Liver (tissue), 3 donors: Measurements from ENCODE around the gene PIH1D2.

Experiments used
- ATF3 ChIP-seq: IDR thresholded peaks from 2 replicates; pipeline ENCODE4 v1.6.1; 2016; ENCODE audit warnings: antibody characterized with exemption
- CTCF ChIP-seq: fragments of 150-350 bp; IDR thresholded peaks from 2 replicates; pipeline ENCODE4 v1.5.1; 2017; ENCODE audit warnings: improper control_type of control experiment, low read depth, low read length; ENCODE audit not compliant: missing input control
- EGR1 ChIP-seq, 2 donors: IDR thresholded peaks; 2 replicates each; pipeline ENCODE4 v1.6.1; 2016 to 2018; ENCODE audit warnings: antibody characterized with exemption in 2 of 2, low read depth in 2 of 2
- FOXA2 ChIP-seq: IDR thresholded peaks from 2 replicates; pipeline ENCODE4 v1.6.1; 2016; ENCODE audit warnings: antibody characterized with exemption
- GABPA ChIP-seq, 2 donors: IDR thresholded peaks in 1 of 2; conservative IDR thresholded peaks in 1 of 2; 2 replicates each; pipeline ENCODE4 v1.6.1; 2016; ENCODE audit warnings: antibody characterized with exemption in 2 of 2, mild to moderate bottlenecking in 1 of 2, moderate library complexity in 1 of 2
- RAD21 ChIP-seq, 2 donors: IDR thresholded peaks; 2 replicates each; pipeline ENCODE4 v1.6.1; 2016; ENCODE audit warnings: antibody characterized with exemption in 2 of 2, mild to moderate bottlenecking in 2 of 2
- SP1 ChIP-seq: IDR thresholded peaks from 2 replicates; pipeline ENCODE4 v1.6.1; 2018; ENCODE audit warnings: antibody characterized with exemption, mild to moderate bottlenecking
- TAF1 ChIP-seq: conservative IDR thresholded peaks from 2 replicates; pipeline ENCODE4 v1.6.1; 2016; ENCODE audit warnings: antibody characterized with exemption, mild to moderate bottlenecking
- YY1 ChIP-seq: IDR thresholded peaks from 2 replicates; pipeline ENCODE4 v1.6.1; 2016; ENCODE audit warnings: antibody characterized with exemption, mild to moderate bottlenecking
- TF ChIP-seq, protein P1 (sequence below): IDR thresholded peaks from 2 replicates; pipeline ENCODE4 v1.6.1; 2016; ENCODE audit warnings: antibody characterized with exemption, mild to moderate bottlenecking
- TF ChIP-seq, protein P2 (sequence below): IDR thresholded peaks from 2 replicates; pipeline ENCODE4 v1.6.1; 2016; ENCODE audit warnings: antibody characterized with exemption
- donor health status: healthy.
- donor health status: healthy.

GRCh38 chr11:112044961-112045360 lies 28.9 kb downstream of the PIH1D2 start:
- TF ChIP-seq RAD21 (IDR thresholded peaks at IDR 0.05) (no peak), EGR1 (IDR thresholded peaks at IDR 0.05; ENCODE audit: low read depth in 2 of 2) (no peak), CTCF (no peak), GABPA (IDR thresholded peaks at IDR 0.05 in 1 of 2, conservative IDR thresholded peaks at IDR 0.05 in 1 of 2) (no peak), TAF1 (no peak), FOXA2 (no peak), SP1 (no peak), ATF3 (no peak), YY1 (no peak)
- TF ChIP-seq, protein P1, sequence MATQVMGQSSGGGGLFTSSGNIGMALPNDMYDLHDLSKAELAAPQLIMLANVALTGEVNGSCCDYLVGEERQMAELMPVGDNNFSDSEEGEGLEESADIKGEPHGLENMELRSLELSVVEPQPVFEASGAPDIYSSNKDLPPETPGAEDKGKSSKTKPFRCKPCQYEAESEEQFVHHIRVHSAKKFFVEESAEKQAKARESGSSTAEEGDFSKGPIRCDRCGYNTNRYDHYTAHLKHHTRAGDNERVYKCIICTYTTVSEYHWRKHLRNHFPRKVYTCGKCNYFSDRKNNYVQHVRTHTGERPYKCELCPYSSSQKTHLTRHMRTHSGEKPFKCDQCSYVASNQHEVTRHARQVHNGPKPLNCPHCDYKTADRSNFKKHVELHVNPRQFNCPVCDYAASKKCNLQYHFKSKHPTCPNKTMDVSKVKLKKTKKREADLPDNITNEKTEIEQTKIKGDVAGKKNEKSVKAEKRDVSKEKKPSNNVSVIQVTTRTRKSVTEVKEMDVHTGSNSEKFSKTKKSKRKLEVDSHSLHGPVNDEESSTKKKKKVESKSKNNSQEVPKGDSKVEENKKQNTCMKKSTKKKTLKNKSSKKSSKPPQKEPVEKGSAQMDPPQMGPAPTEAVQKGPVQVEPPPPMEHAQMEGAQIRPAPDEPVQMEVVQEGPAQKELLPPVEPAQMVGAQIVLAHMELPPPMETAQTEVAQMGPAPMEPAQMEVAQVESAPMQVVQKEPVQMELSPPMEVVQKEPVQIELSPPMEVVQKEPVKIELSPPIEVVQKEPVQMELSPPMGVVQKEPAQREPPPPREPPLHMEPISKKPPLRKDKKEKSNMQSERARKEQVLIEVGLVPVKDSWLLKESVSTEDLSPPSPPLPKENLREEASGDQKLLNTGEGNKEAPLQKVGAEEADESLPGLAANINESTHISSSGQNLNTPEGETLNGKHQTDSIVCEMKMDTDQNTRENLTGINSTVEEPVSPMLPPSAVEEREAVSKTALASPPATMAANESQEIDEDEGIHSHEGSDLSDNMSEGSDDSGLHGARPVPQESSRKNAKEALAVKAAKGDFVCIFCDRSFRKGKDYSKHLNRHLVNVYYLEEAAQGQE: no peak
- TF ChIP-seq, protein P2, sequence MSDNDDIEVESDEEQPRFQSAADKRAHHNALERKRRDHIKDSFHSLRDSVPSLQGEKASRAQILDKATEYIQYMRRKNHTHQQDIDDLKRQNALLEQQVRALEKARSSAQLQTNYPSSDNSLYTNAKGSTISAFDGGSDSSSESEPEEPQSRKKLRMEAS: no peak
